H1 (cell line): Measurements from ENCODE around the gene ZNF550. TPM values are rescaled to one million over a fixed set of nuclear protein-coding genes. Genes with fewer than 3 reads are reported as not detected.

Source experiments
- CTCF ChIA-PET: fragments of 300-600 bp; sonication (Branson Sonifier 250); formaldehyde crosslinking; loops from one replicate; lab custom pipeline; 2021; ENCODE audit not compliant: partially characterized antibody; lab: Charles Lee
- POLR2A ChIA-PET: fragments of 300-600 bp; sonication (Branson Sonifier 250); formaldehyde crosslinking; loops from one replicate; lab custom pipeline; 2021; ENCODE audit warnings: inconsistent platforms; ENCODE audit not compliant: partially characterized antibody; lab: Charles Lee
- DNase-seq, 2 experiments: peaks; one replicate each; pipeline versions ENCODE4 v3.0.0 to v3.0.0-alpha.2; 2010 to 2022; ENCODE audit warnings: low spot score in 2 of 2, low read depth in 1 of 2, mixed read lengths in 1 of 2
- FAIRE-seq: peaks from 2 replicates; lab custom pipeline; 2011; peaks lifted over from hg19 to GRCh38; lab: Jason Lieb, UNC
- H2AFZ ChIP-seq: 2 replicates; pipeline ENCODE4 v1.8.1; 2012; ENCODE audit warnings: low read length, inconsistent platforms
- H2AK5ac ChIP-seq: 2 replicates; pipeline ENCODE4 v1.6.1; 2013; ENCODE audit warnings: low read depth, low read length
- H2BK120ac ChIP-seq: replicated peaks from 2 replicates; pipeline ENCODE3; 2013; ENCODE audit warnings: low read depth, low read length, inconsistent platforms
- H2BK12ac ChIP-seq: 2 replicates; pipeline ENCODE4 v1.6.1; 2013; ENCODE audit warnings: low read depth, low read length
- H2BK15ac ChIP-seq: 2 replicates; pipeline ENCODE4 v1.6.1; 2013; ENCODE audit warnings: low read length
- H2BK20ac ChIP-seq: 2 replicates; pipeline ENCODE4 v1.6.1; 2013; ENCODE audit warnings: low read length
- H2BK5ac ChIP-seq: 2 replicates; pipeline ENCODE4 v1.6.1; 2013; ENCODE audit warnings: low read depth, low read length
- H3K14ac ChIP-seq: 2 replicates; pipeline ENCODE4 v1.6.1; 2013; ENCODE audit warnings: inconsistent platforms; ENCODE audit not compliant: insufficient read length
- H3K18ac ChIP-seq: 2 replicates; pipeline ENCODE4 v1.6.1; 2013; ENCODE audit warnings: low read length; ENCODE audit errors: extremely low read depth
- H3K23ac ChIP-seq: 2 replicates; pipeline ENCODE4 v1.6.1; 2013; ENCODE audit warnings: inconsistent platforms; ENCODE audit not compliant: insufficient read length
- H3K23me2 ChIP-seq: 2 replicates; pipeline ENCODE4 v1.6.1; 2013; ENCODE audit warnings: low read depth, low read length
- H3K27ac ChIP-seq: 2 replicates; pipeline ENCODE4 v1.6.1; 2011; ENCODE audit warnings: low read depth, low read length, inconsistent platforms
- H3K27me3 ChIP-seq, 4 experiments: replicated peaks in 1 of 4; 1 replicate in 1 of 4; 2 replicates in 3 of 4; pipeline versions ENCODE4 v1.6.1 to v1.8.1; 2011 to 2013; ENCODE audit warnings: low read length in 3 of 4, mild to moderate bottlenecking in 3 of 4, inconsistent platforms in 2 of 4, mixed read lengths in 2 of 4, moderate library complexity in 1 of 4; ENCODE audit not compliant: control insufficient read depth in 3 of 4, insufficient read depth in 3 of 4; ENCODE audit errors: extremely low read depth in 1 of 4
- H3K36me3 ChIP-seq, 4 experiments: 2 replicates each; pipeline versions ENCODE4 v1.6.1 to v1.8.1; 2011 to 2013; ENCODE audit warnings: mild to moderate bottlenecking in 4 of 4, low read length in 3 of 4, moderate library complexity in 2 of 4, control low read depth in 1 of 4, inconsistent platforms in 1 of 4; ENCODE audit not compliant: insufficient read depth in 4 of 4, control insufficient read depth in 2 of 4
- H3K4ac ChIP-seq: replicated peaks from 2 replicates; pipeline ENCODE3; 2013; ENCODE audit warnings: low read length, low read depth, mixed read lengths, inconsistent platforms; ENCODE audit not compliant: insufficient read length
- H3K4me1 ChIP-seq, 4 experiments: replicated peaks in 1 of 4; 1 replicate in 1 of 4; 2 replicates in 3 of 4; pipeline versions ENCODE4 v1.6.1 to v1.8.1; 2011 to 2013; ENCODE audit warnings: low read length in 3 of 4, inconsistent platforms in 2 of 4, mixed read lengths in 1 of 4; ENCODE audit not compliant: insufficient read depth in 4 of 4, control insufficient read depth in 3 of 4
- H3K4me2 ChIP-seq, 2 experiments: 2 replicates each; pipeline versions ENCODE4 v1.6.1 to v1.8.1; 2011 to 2013; ENCODE audit warnings: low read depth in 2 of 2, low read length in 2 of 2, control low read depth in 1 of 2, inconsistent platforms in 1 of 2, mild to moderate bottlenecking in 1 of 2; ENCODE audit not compliant: insufficient read depth in 1 of 2
- H3K4me3 ChIP-seq, 4 experiments: fragments of 200-600, 300-600 bp in 1 of 4; sonication (generic), shearing (Covaris generic), sonication (Bioruptor Twin) in 1 of 4; 2 replicates each; pipeline versions ENCODE4 v1.5.1 to v1.8.1; 2011 to 2016; ENCODE audit warnings: low read length in 4 of 4, low read depth in 3 of 4, control low read depth in 2 of 4, inconsistent platforms in 2 of 4, mild to moderate bottlenecking in 2 of 4, mixed read lengths in 1 of 4, moderate library complexity in 1 of 4; ENCODE audit not compliant: insufficient read depth in 2 of 4; ENCODE audit errors: extremely low read depth in 1 of 4
- H3K56ac ChIP-seq: replicated peaks from 2 replicates; pipeline ENCODE3; 2013; ENCODE audit warnings: low read depth, mild to moderate bottlenecking, mixed read lengths, low read length, inconsistent platforms; ENCODE audit not compliant: insufficient read length
- H3K79me1 ChIP-seq: 2 replicates; pipeline ENCODE4 v1.6.1; 2013; ENCODE audit warnings: low read depth, low read length, control low read depth
- H3K79me2 ChIP-seq, 2 experiments: 2 replicates each; pipeline versions ENCODE4 v1.6.1 to v1.8.1; 2012 to 2013; ENCODE audit warnings: low read length in 2 of 2, mild to moderate bottlenecking in 2 of 2, inconsistent platforms in 1 of 2; ENCODE audit not compliant: insufficient read depth in 2 of 2, control insufficient read depth in 1 of 2
- H3K9ac ChIP-seq, 4 experiments: replicated peaks in 1 of 4; 1 replicate in 1 of 4; 2 replicates in 3 of 4; pipeline versions ENCODE4 v1.6.1 to v1.8.1; 2011 to 2013; ENCODE audit warnings: low read depth in 3 of 4, low read length in 3 of 4, control low read depth in 2 of 4, mild to moderate bottlenecking in 2 of 4, moderate library complexity in 2 of 4, inconsistent platforms in 1 of 4; ENCODE audit errors: extremely low read depth in 1 of 4
- H3K9me3 ChIP-seq, 2 experiments: 2 replicates each; pipeline versions ENCODE4 v1.6.1 to v1.8.1; 2012 to 2013; ENCODE audit warnings: mild to moderate bottlenecking in 2 of 2, moderate library complexity in 2 of 2, control low read depth in 1 of 2, inconsistent platforms in 1 of 2, low read depth in 1 of 2, low read length in 1 of 2, mixed read lengths in 1 of 2; ENCODE audit not compliant: insufficient read depth in 2 of 2
- H4K20me1 ChIP-seq, 2 experiments: replicated peaks in 1 of 2; 2 replicates each; pipeline versions ENCODE3 to v1.8.1; 2011 to 2013; ENCODE audit warnings: inconsistent platforms in 2 of 2, low read length in 2 of 2, mild to moderate bottlenecking in 1 of 2; ENCODE audit not compliant: insufficient read depth in 2 of 2, control insufficient read depth in 1 of 2
- H4K5ac ChIP-seq: 2 replicates; pipeline ENCODE4 v1.6.1; 2013; ENCODE audit warnings: low read length, low read depth, mixed read lengths, inconsistent platforms; ENCODE audit not compliant: insufficient read length
- H4K8ac ChIP-seq: 2 replicates; pipeline ENCODE4 v1.8.0; 2013; ENCODE audit warnings: mild to moderate bottlenecking, moderate library complexity, low read length, inconsistent platforms; ENCODE audit not compliant: insufficient read depth; ENCODE audit errors: extremely low read depth
- H4K91ac ChIP-seq: replicated peaks from 2 replicates; pipeline ENCODE3; 2013; ENCODE audit warnings: low read length, mixed read lengths, inconsistent platforms; ENCODE audit not compliant: insufficient read length
- EGR1 ChIP-seq: IDR thresholded peaks from 2 replicates; pipeline ENCODE4 v1.6.1; 2011; ENCODE audit warnings: low read depth, low read length, borderline replicate concordance
- EZH2 ChIP-seq: fragments of 200-600 bp; sonication (generic); IDR thresholded peaks from 2 replicates; pipeline ENCODE4 v1.7.1; 2012; ENCODE audit warnings: low read depth, mild to moderate bottlenecking, moderate library complexity, low read length, inconsistent platforms; ENCODE audit not compliant: severe bottlenecking
- GABPA ChIP-seq: IDR thresholded peaks from 2 replicates; pipeline ENCODE4 v1.6.1; 2011; ENCODE audit warnings: mild to moderate bottlenecking, low read length, moderate library complexity, borderline replicate concordance; ENCODE audit not compliant: insufficient read depth
- MAFK ChIP-seq: IDR thresholded peaks from 2 replicates; pipeline ENCODE4 v1.6.1; 2012; ENCODE audit warnings: low read depth, mild to moderate bottlenecking, improper control_type of control experiment, low read length
- POLR2A ChIP-seq, 2 experiments: IDR thresholded peaks; 1 replicate in 1 of 2; 2 replicates in 1 of 2; pipeline ENCODE4 v1.6.1; 2011; ENCODE audit warnings: low read depth in 2 of 2, low read length in 2 of 2, mild to moderate bottlenecking in 2 of 2; ENCODE audit errors: control extremely low read depth in 1 of 2
- RXRA ChIP-seq: IDR thresholded peaks from 2 replicates; pipeline ENCODE4 v1.6.1; 2011; ENCODE audit warnings: low read depth, mild to moderate bottlenecking, low read length, moderate library complexity; ENCODE audit not compliant: insufficient read depth
- SIN3A ChIP-seq, 2 experiments: IDR thresholded peaks in 1 of 2; conservative IDR thresholded peaks in 1 of 2; 2 replicates each; pipeline ENCODE4 v1.6.1; 2011 to 2012; ENCODE audit warnings: low read length in 2 of 2, improper control_type of control experiment in 1 of 2, low read depth in 1 of 2, mild to moderate bottlenecking in 1 of 2
- SIX5 ChIP-seq: IDR thresholded peaks from 2 replicates; pipeline ENCODE4 v1.6.1; 2011; ENCODE audit warnings: mild to moderate bottlenecking, low read depth, low read length
- SP1 ChIP-seq: IDR thresholded peaks from 2 replicates; pipeline ENCODE4 v1.6.1; 2011; ENCODE audit warnings: low read depth, low read length
- SRF ChIP-seq: IDR thresholded peaks from 2 replicates; pipeline ENCODE4 v1.6.1; 2011; ENCODE audit warnings: mild to moderate bottlenecking, low read depth, low read length, moderate library complexity
- YY1 ChIP-seq: IDR thresholded peaks from 2 replicates; pipeline ENCODE4 v1.6.1; 2011; ENCODE audit warnings: low read depth, mild to moderate bottlenecking, low read length
- WGBS, 2 experiments: shearing (Covaris generic) in 1 of 2; methylation state at CpG; one replicate each; pipeline versions ENCODE4 v1.1.6 to v1.1.7; 2013 to 2015; ENCODE audit warnings: low lambda C conversion rate in 2 of 2, mixed read lengths in 2 of 2, inconsistent platforms in 1 of 2, low coverage in 1 of 2, missing lambda C conversion rate in 1 of 2; ENCODE audit not compliant: insufficient replicate concordance in 2 of 2, insufficient coverage in 1 of 2, insufficient read length in 1 of 2; ENCODE audit errors: extremely low coverage in 1 of 2, missing lambda C conversion rate in 1 of 2; 5-methylcytosine and 5-hydroxymethylcytosine counted together
- polyA plus RNA-seq, 7 experiments: library from polyadenylated mRNA; depleted of rRNA in 3 of 7; stranded (reverse) in 5 of 7; unstranded in 2 of 7; fragments of >200 nt in 5 of 7; fragments of 200-250 nt in 2 of 7; gene quantifications; 1 replicate in 5 of 7; 2 replicates in 1 of 7; 4 replicates in 1 of 7; pipeline versions ENCODE4 v1.2.1 to v1.2.3, GENCODE V29; 2011 to 2013; ENCODE audit warnings: missing spikeins in 2 of 7, mixed read lengths in 2 of 7
- total RNA-seq: library from RNA; stranded (reverse); fragmentation: NEBNext Ultra II Directional; extraction: Animal tissue kit (Norgen Biotek cat#: 25700); gene quantifications from 2 replicates; pipeline ENCODE4 v1.2.1, GENCODE V29; 2021
- TF ChIP-seq, protein P1 (sequence below): IDR thresholded peaks from 2 replicates; pipeline ENCODE4 v1.6.1; 2011; ENCODE audit warnings: low read depth, mild to moderate bottlenecking, low read length; ENCODE audit not compliant: insufficient read depth

The ZNF550 gene
- total and polyA plus RNA-seq, 2 of the 8 experiments (the other 6 are each of a cell fraction or from before 2014, with no cell fraction given): 4.5 to 10.7 TPM

DNA sequence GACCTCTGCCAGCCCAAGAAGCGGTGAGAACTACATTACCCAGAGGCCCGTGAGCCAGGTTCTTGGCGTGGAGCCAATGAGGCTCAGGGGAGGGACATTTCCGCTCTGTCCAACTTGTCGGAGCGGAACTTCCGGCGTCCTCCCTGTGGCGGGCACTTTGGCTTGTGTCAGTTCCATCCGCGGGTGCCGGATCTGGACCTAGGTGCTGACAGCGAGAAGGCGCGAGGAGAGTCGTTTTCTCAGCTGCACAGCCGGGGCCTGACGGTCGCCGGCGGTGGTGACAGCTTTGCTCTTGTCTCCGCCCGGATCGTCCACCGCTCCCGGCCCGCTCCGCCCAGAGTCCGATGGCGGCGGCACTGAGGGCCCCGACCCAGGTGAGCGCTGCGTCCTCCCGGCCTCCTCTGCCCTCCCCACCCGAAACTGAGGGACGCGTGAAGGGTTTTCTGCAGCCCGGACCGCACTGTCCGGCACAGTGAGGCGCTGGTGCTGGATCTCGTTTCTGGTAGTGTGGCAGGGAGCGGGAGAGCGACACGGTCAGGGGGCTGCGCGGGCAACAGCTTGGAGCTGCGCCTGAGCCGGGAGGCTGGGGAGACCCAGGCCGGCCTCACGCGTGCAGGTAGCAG lies 40.2 kb upstream of the ZNF550 start, which contains the start of gene ZNF530:
TSS of gene ZNF530 (plus strand) at position 125 of the 623 bp plus-strand sequence. CDS start 4,461 bp downstream, outside the sequence.
- no peak within 1 kb of the TSS for H3K27ac ChIP-seq
- FAIRE-seq: peak; percentile 93
- DNase-seq: peak; percentile 72 to 87
- no peak within 1 kb of the TSS for H2AK5ac ChIP-seq
- peaks cover 7% of the 10 kb centered on the region for H3K23me2 ChIP-seq
- peaks cover 0 to 3% (median 2%) of the 10 kb centered on the region in 4 experiments; a peak in 3 of 7 replicates for H3K4me1 ChIP-seq
- 0 out of 4 replicates have a peak, but pooled peaks cover 0 to 7% of the 10 kb centered on the region in 2 experiments for H3K79me2 ChIP-seq
- H3K36me3 ChIP-seq: peaks cover 0 to 5% (median 2%) of the 10 kb centered on the region in 4 experiments; a peak in 2 of 8 replicates
- H4K8ac ChIP-seq: peak within 1 kb of the TSS; percentile 53
- no peak within 1 kb of the TSS for H2BK12ac ChIP-seq
- H3K14ac ChIP-seq: no peak within 1 kb of the TSS
- H2AFZ ChIP-seq: peak within 1 kb of the TSS; percentile 93
- H2BK15ac ChIP-seq: no peak within 1 kb of the TSS
- no peak within 1 kb of the TSS for H4K91ac ChIP-seq
- H3K23ac ChIP-seq: no peak within 1 kb of the TSS
- no peak within 1 kb of the TSS for H3K56ac ChIP-seq
- H2BK20ac ChIP-seq: no peak within 1 kb of the TSS
- H3K4ac ChIP-seq: no peak within 1 kb of the TSS
- H3K4me2 ChIP-seq: peak within 1 kb of the TSS; percentile 87 to 92
- H2BK120ac ChIP-seq: no peak within 1 kb of the TSS
- H3K9ac ChIP-seq: peak within 1 kb of the TSS in 3 of 4 experiments; percentile 30 to 74 (median 45); a peak in 6 of 7 replicates
- no peaks in the 10 kb centered on the region for H4K20me1 ChIP-seq
- H4K5ac ChIP-seq: no peak within 1 kb of the TSS
- H3K4me3 ChIP-seq: peak within 1 kb of the TSS; percentile 74 to 90 (median 82)
- H3K18ac ChIP-seq: no peak within 1 kb of the TSS
- H3K79me1 ChIP-seq: peaks cover 2% of the 10 kb centered on the region; the same call in 1 of the 2 replicates
- H2BK5ac ChIP-seq: no peak within 1 kb of the TSS
- no peaks in the 10 kb centered on the region for H3K9me3 ChIP-seq
- CTCF ChIA-PET: interaction anchor here (0.9 to 1.4 kb wide), 2 partner anchors 11 to 51 kb away, joined by 3 read pairs; no protein-coding TSS in a partner anchor
- WGBS, 2 experiments: 1% methylated on average over 47 of the region's 53 CpGs; no CpG with 5 or more reads in 1 of the 2 experiments
- no peaks in the 10 kb centered on the region for H3K27me3 ChIP-seq
- POLR2A ChIA-PET: interaction anchor here (1.2 to 3.0 kb wide), 8 partner anchors 15 to 164 kb away, joined by 3 to 12 read pairs (median 6); partner anchors contain the start of genes ZIK1, ZNF134, ZNF154 and ZNF551
- TF ChIP-seq RXRA (no peak), MAFK (no peak), POLR2A (IDR thresholded peaks at IDR 0.05; ENCODE audit: control extremely low read depth in 1 of 2, low read depth in 2 of 2, low read length in 2 of 2) (no peak), EGR1 (no peak), SRF (no peak), GABPA (peak; percentile 96), SP1 (peak; percentile 88), EZH2 (no peak), SIX5 (peak; percentile 86), YY1 (no peak), SIN3A (conservative IDR thresholded peaks at IDR 0.05 in 1 of 2, IDR thresholded peaks at IDR 0.05 in 1 of 2; ENCODE audit: low read depth in 1 of 2, low read length in 2 of 2) (peak; percentile 82 to 97; a peak in 2 of 4 replicates)
- TF ChIP-seq, protein P1, sequence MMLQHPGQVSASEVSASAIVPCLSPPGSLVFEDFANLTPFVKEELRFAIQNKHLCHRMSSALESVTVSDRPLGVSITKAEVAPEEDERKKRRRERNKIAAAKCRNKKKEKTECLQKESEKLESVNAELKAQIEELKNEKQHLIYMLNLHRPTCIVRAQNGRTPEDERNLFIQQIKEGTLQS: no peak
